GM19043 (cell line): Measurements from ENCODE around the gene SCYL1.

Source experiments
- ATAC-seq: cut with Tn5 transposase; IDR thresholded peaks from one replicate; pipeline ENCODE4 v1.9.1; 2021; ENCODE audit warnings: low read depth; ENCODE audit not compliant: unreplicated experiment

SCYL1 gene

GRCh38 chr11:65532388-65533064 is 7.6 kb downstream of the SCYL1 start:
- ATAC-seq = no peak

GRCh38 chr11:65535102-65535501 is 10.2 kb downstream of the SCYL1 start:
- no peak for ATAC-seq

- no peak for ATAC-seq
These were observed 11.8 kb downstream of the SCYL1 start for GRCh38 chr11:65536412-65537295.

- no peak for ATAC-seq
These were observed 12.4 kb downstream of the SCYL1 start for GRCh38 chr11:65537296-65537597.

GRCh38 chr11:65537620-65538231 is 12.8 kb downstream of the SCYL1 start:
- no peak for ATAC-seq

GRCh38 chr11:65538232-65538914 is 13.5 kb downstream of the SCYL1 start:
- no peak for ATAC-seq

- no peak for ATAC-seq
These were observed 14.2 kb downstream of the SCYL1 start for GRCh38 chr11:65538915-65539743.

GRCh38 chr11:65539744-65540289 is 14.9 kb downstream of the SCYL1 start:
- no peak for ATAC-seq

- peak; percentile 72 for ATAC-seq
These were observed 15.6 kb downstream of the SCYL1 start for GRCh38 chr11:65540290-65541092.

- no peak for ATAC-seq
These were observed 16.5 kb downstream of the SCYL1 start for GRCh38 chr11:65541093-65541982.

- no peak for ATAC-seq
These were observed 18.0 kb downstream of the SCYL1 start for GRCh38 chr11:65542738-65543390.

GRCh38 chr11:65545853-65546216 is 21.0 kb downstream of the SCYL1 start:
- ATAC-seq = no peak

GRCh38 chr11:65546217-65546958 is 21.5 kb downstream of the SCYL1 start:
- ATAC-seq = peak; percentile 69

GRCh38 chr11:65547446-65548125 is 22.7 kb downstream of the SCYL1 start:
- no peak for ATAC-seq

GRCh38 chr11:65548395-65548794 is 23.5 kb downstream of the SCYL1 start:
- no peak for ATAC-seq

- ATAC-seq = no peak
These were observed 24.2 kb downstream of the SCYL1 start for GRCh38 chr11:65549096-65549495.
